ENCODE measurements around the gene UBE2E3. TPM values are rescaled to one million over a fixed set of nuclear protein-coding genes. Genes with fewer than 3 reads are reported as not detected.
A peak's percentile ranks its signal among the peaks of the same experiment; 100 is the strongest.
"Not testable (repeated sequence)": the region's sequence is repeated elsewhere in the genome, so short reads cannot be mapped to it uniquely, and the experiment has no call there.

Gene UBE2E3
- total and polyA plus RNA-seq, 9 donors: 105 to 161 (median 134) TPM

DNA sequence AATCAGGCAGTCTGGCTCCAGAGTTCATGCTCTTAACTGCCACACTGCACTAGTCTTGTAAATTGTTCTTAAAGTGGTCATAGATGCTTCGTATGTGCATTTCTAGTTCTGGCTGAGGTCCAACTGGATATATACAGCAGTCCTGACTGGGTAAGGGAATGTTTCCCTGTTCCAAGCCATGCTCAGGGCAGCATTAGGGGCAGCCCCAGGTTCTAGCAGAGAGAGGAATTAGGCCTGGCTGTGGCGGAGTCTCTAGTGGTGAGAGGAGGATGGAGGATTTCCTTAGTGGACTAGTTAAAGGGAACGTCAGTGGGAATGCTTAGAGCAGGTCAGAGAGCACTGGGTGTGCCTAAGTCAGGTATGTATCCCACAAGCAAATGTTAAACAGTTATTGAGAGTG, 28.0 kb downstream of the UBE2E3 start:
- Histone ChIP-seq H3K36me3 (ENCODE audit: control insufficient read depth, insufficient read depth, low read length) (no peaks in the 10 kb centered on the region), H3K27me3 (ENCODE audit: control insufficient read depth, insufficient read depth, low read length) (no peaks in the 10 kb centered on the region), H3K4me3 (ENCODE audit: low read length) (no peak overlapping the region), H3K4me1 (ENCODE audit: control insufficient read depth, insufficient read depth, low read length) (no peaks in the 10 kb centered on the region), H3K27ac (ENCODE audit: low read length) (no peak overlapping the region), H3K9me3 (replicated peaks; ENCODE audit: control insufficient read depth, low read depth, low read length) (no peaks in the 10 kb centered on the region)
- 57% methylated on average over 3 of the region's 3 CpGs for WGBS (ENCODE audit: insufficient coverage)
- peak; percentile 5 for DNase-seq

DNA sequence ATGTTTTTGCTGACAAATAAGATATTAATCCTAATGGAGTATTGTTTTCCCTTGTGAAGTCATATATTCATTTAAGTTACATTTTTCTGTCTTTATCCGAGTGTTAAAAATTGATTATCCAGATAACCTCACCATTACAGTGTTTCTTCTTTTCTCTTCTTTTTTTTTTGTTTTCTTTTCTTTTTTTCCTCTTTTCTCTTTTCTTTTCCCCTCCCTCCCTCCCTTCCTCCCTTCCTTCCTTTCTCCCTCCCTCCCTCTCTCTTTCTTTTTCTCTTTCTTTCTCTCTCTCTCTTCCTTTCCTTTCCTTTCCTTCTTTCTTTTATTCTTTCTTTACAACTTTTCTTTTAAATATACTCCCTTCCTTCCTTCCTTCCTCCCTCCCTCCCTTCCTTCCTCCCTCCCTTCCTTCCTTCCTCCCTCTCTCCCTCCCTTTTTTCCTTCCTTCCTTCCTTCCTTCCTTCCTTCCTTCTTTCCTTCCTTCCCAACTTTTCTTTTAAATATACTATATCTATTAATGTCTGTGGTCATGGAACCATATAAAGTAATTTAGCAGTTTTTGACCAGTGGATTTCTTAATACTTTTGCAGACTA, 40.9 kb downstream of the UBE2E3 start:
- H3K36me3 ChIP-seq (ENCODE audit: control insufficient read depth, insufficient read depth, low read length): no peaks in the 10 kb centered on the region
- no CpG with 5 or more reads among the region's 1 CpG for WGBS (ENCODE audit: insufficient coverage)

DNA sequence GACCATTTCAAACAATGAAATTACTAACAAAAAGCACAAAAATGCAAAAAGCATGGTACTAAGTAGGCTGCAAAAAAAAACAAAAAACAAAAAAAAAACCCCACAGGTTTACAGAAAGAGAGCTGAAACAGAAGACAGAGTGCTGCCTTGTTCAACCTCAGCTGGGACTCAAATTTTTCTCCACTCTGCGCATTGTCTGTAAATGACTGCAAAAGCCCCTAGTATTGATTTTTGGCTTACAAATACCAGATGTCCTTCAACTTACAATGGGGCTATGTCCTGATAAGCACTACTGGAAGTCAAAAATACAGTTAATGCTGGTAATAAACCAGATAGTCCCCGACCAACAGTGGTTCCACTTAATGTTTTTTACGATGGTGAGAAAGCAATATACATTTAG, 42.2 kb downstream of the UBE2E3 start:
- H3K4me1 ChIP-seq (ENCODE audit: control insufficient read depth, insufficient read depth, low read length): no peaks in the 10 kb centered on the region
- DNase-seq: no peak
- no peaks in the 10 kb centered on the region for H3K9me3 ChIP-seq (replicated peaks; ENCODE audit: control insufficient read depth, low read depth, low read length)
- H3K36me3 ChIP-seq (ENCODE audit: control insufficient read depth, insufficient read depth, low read length): no peaks in the 10 kb centered on the region
- 86% methylated on average over 1 of the region's 3 CpGs for WGBS (ENCODE audit: insufficient coverage)
- H3K27ac ChIP-seq (ENCODE audit: low read length): no peak overlapping the region
- H3K27me3 ChIP-seq (ENCODE audit: control insufficient read depth, insufficient read depth, low read length): no peaks in the 10 kb centered on the region
- H3K4me3 ChIP-seq (ENCODE audit: low read length): no peak overlapping the region

More for the DNA sequence above, 40.9 kb downstream of the UBE2E3 start:
- no peak for DNase-seq
- Histone ChIP-seq H3K4me1 (ENCODE audit: control insufficient read depth, insufficient read depth, low read length) (no peaks in the 10 kb centered on the region), H3K4me3 (ENCODE audit: low read length) (no peak overlapping the region), H3K27ac (ENCODE audit: low read length) (no peak overlapping the region), H3K9me3 (replicated peaks; ENCODE audit: control insufficient read depth, low read depth, low read length) (no peaks in the 10 kb centered on the region), H3K27me3 (ENCODE audit: control insufficient read depth, insufficient read depth, low read length) (no peaks in the 10 kb centered on the region)

DNA sequence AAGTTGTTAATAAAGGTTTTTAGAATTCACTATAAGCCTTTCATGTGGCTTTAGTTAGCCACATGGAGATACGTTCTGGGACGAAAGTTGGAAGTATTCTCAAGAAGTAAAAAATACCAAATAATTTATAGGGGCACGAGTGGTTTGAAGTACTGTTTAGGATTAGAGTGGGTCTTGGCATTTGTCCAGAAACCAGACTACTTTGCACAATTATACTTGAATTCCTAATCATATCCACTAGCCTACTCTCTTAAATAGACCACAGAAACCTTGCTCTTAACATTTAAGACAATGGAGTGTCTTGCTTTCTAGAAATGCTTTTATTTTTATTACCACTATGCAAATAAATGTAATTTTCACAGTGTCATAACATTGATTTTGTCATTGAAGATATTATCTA, 44.6 kb downstream of the UBE2E3 start:
- H3K9me3 ChIP-seq (replicated peaks; ENCODE audit: control insufficient read depth, low read depth, low read length): no peaks in the 10 kb centered on the region
- peak; percentile 9 for DNase-seq
- no peaks in the 10 kb centered on the region for H3K27me3 ChIP-seq (ENCODE audit: control insufficient read depth, insufficient read depth, low read length)
- no peaks in the 10 kb centered on the region for H3K36me3 ChIP-seq (ENCODE audit: control insufficient read depth, insufficient read depth, low read length)
- H3K4me3 ChIP-seq (ENCODE audit: low read length): no peak overlapping the region
- H3K4me1 ChIP-seq (ENCODE audit: control insufficient read depth, insufficient read depth, low read length): no peaks in the 10 kb centered on the region
- H3K27ac ChIP-seq (ENCODE audit: low read length): no peak overlapping the region
- WGBS (ENCODE audit: insufficient coverage): no CpG with 5 or more reads among the region's 3 CpGs

DNA sequence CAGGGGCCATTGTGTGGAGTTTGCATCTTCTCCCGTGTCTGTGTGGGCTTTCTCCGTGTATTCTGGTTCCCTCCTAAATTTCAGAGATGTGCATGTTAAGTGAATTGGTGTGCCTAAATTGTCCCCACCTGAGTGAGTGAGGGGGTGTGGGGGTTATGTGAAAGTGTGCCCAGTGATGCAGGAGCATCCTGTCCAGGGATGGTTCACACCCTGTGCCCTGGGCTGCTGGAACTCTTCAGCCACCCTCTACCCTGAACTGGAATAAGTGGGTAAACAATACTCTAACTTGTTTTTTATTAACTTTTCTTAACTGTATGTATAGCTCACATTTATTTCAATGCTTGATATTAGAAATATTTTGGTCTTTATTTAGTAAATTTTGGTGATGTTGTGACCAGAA, 56.0 kb downstream of the UBE2E3 start:
- no peaks in the 10 kb centered on the region for H3K27me3 ChIP-seq (ENCODE audit: control insufficient read depth, insufficient read depth, low read length)
- no peaks in the 10 kb centered on the region for H3K4me1 ChIP-seq (ENCODE audit: control insufficient read depth, insufficient read depth, low read length)
- no peak for DNase-seq
- 80% methylated on average over 2 of the region's 2 CpGs for WGBS (ENCODE audit: insufficient coverage)
- no peaks in the 10 kb centered on the region for H3K36me3 ChIP-seq (ENCODE audit: control insufficient read depth, insufficient read depth, low read length)
- no peaks in the 10 kb centered on the region for H3K9me3 ChIP-seq (replicated peaks; ENCODE audit: control insufficient read depth, low read depth, low read length)
- H3K27ac ChIP-seq (ENCODE audit: low read length): no peak overlapping the region
- H3K4me3 ChIP-seq (ENCODE audit: low read length): no peak overlapping the region

DNA sequence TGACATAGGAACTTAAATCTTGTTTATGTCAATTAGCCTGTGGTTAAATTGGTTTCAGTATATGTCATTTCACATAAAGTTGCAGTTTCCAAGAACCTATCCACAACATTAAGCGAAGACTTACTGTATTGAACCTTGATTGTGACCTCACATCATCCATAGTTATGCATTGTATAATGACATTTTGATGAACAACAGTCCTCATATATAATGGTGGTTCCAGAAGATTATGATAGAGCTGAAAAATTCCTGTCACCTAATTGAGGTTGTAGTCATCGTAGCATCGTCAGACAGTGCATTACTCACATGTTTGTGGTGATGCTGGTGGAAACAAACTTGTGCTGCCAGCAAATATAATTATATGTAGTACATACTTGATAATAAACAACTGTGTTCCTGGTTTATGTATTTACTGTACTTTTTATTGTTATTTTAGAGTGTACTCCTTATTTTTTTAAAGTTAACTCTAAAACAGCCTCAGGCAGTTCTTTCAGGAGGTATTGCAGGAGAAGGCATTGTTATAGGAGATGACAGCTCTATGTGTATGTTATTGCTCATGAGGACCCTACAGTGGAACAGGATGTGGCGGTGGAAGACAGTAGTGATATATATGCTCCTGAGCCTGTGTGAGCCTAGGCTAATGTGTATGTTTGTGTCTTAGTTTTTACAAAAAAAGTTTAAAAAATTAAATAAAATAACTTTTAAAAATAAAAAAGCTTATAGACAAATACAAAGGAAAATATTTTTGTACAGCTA, 56.6 kb downstream of the UBE2E3 start:
- Histone ChIP-seq H3K27ac (ENCODE audit: low read length) (no peak overlapping the region), H3K4me3 (ENCODE audit: low read length) (no peak overlapping the region), H3K27me3 (ENCODE audit: control insufficient read depth, insufficient read depth, low read length) (no peaks in the 10 kb centered on the region), H3K9me3 (replicated peaks; ENCODE audit: control insufficient read depth, low read depth, low read length) (no peaks in the 10 kb centered on the region), H3K4me1 (ENCODE audit: control insufficient read depth, insufficient read depth, low read length) (no peaks in the 10 kb centered on the region), H3K36me3 (ENCODE audit: control insufficient read depth, insufficient read depth, low read length) (no peaks in the 10 kb centered on the region)
- peak; percentile 9 for DNase-seq
- no CpG with 5 or more reads among the region's 4 CpGs for WGBS (ENCODE audit: insufficient coverage)

DNA sequence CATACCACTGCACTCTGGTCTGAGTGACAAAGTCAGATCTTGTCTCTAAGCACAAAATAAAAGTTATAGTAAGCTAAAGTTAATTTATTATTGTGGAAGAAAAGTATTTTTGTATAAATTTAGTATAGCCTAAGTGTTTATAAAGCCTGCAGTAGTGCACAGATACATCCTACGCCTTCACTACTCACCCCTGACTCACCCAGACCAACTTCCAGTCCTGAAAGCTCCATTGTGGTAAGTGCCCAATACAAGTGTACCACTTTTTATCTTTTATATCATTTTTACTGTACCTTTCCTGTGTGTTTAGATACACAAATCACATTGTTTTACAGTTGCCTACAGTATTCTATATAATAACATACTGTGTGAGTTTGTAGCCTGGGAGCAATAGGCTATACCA, 57.5 kb downstream of the UBE2E3 start:
- Histone ChIP-seq H3K27me3 (ENCODE audit: control insufficient read depth, insufficient read depth, low read length) (no peaks in the 10 kb centered on the region), H3K4me1 (ENCODE audit: control insufficient read depth, insufficient read depth, low read length) (no peaks in the 10 kb centered on the region), H3K27ac (ENCODE audit: low read length) (no peak overlapping the region), H3K9me3 (replicated peaks; ENCODE audit: control insufficient read depth, low read depth, low read length) (no peaks in the 10 kb centered on the region), H3K36me3 (ENCODE audit: control insufficient read depth, insufficient read depth, low read length) (no peaks in the 10 kb centered on the region), H3K4me3 (ENCODE audit: low read length) (no peak overlapping the region)
- WGBS (ENCODE audit: insufficient coverage): no CpG with 5 or more reads among the region's 1 CpG
- no peak for DNase-seq

DNA sequence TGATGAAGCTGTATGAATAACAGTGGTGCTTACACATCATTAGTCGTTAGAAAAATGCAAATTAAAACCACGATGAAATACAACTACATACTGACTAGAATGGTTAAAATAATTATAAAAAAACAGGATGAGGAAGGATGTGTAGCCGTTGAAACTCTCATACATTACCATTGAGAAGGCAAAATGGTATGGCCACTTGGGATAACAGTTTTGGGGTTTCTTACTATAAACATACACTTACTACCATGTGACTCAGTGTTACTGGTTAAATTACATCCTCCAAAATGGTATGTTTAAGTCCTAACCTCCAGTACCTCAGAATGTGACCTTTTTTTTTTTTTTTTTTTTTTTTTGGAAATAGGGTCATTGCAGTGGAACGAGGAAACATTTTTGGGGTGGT, 58.4 kb downstream of the UBE2E3 start:
- Histone ChIP-seq H3K9me3 (replicated peaks; ENCODE audit: control insufficient read depth, low read depth, low read length) (no peaks in the 10 kb centered on the region), H3K4me3 (ENCODE audit: low read length) (no peak overlapping the region), H3K27ac (ENCODE audit: low read length) (no peak overlapping the region), H3K4me1 (ENCODE audit: control insufficient read depth, insufficient read depth, low read length) (no peaks in the 10 kb centered on the region), H3K27me3 (ENCODE audit: control insufficient read depth, insufficient read depth, low read length) (no peaks in the 10 kb centered on the region), H3K36me3 (ENCODE audit: control insufficient read depth, insufficient read depth, low read length) (no peaks in the 10 kb centered on the region)
- no peak for DNase-seq
- no CpG with 5 or more reads among the region's 4 CpGs for WGBS (ENCODE audit: insufficient coverage)

DNA sequence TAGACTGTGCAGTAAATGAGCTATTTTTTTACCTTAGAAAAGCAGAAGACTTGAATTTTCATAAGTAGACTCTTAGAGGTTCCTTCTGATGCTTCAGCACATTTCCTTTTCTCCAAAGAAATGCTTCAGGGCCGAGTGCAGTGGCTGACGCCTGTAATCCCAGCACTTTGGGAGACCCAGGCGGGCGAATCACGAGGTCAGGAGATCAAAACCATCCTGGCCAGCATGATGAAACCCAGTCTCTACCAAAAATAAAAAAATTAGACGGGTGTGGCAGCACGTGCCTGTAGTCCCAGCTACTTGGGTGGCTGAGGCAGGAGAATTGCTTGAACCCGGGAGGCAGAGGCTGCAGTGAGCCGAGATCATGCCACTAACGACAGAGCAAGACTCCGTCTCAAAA, 60.4 kb downstream of the UBE2E3 start:
- 79% methylated on average over 4 of the region's 11 CpGs for WGBS (ENCODE audit: insufficient coverage)
- not testable (repeated sequence) for H3K4me3 ChIP-seq (ENCODE audit: low read length); H3K27me3 ChIP-seq (ENCODE audit: control insufficient read depth, insufficient read depth, low read length)

DNA sequence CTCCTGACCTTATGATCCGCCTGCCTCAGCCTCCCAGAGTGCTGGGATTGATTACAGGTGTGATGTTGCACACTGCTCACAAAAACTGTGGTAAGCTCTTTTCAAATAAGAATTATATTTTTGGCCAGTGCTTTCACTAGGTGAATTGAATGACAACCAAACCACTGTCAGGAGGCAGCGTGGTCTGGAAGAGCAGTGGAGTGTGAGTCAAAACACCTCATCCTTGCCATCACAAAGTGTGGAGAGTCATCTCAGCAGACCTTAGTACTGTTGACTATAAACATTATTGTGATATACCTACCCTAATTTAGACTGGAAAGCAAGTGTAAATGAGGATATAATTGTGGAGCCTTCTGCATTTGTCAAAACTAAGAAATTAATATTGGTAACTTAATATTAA, 61.3 kb downstream of the UBE2E3 start:
- Histone ChIP-seq H3K36me3 (ENCODE audit: control insufficient read depth, insufficient read depth, low read length) (no peaks in the 10 kb centered on the region), H3K9me3 (replicated peaks; ENCODE audit: control insufficient read depth, low read depth, low read length) (no peaks in the 10 kb centered on the region), H3K4me1 (ENCODE audit: control insufficient read depth, insufficient read depth, low read length) (no peaks in the 10 kb centered on the region), H3K27me3 (ENCODE audit: control insufficient read depth, insufficient read depth, low read length) (no peaks in the 10 kb centered on the region), H3K27ac (ENCODE audit: low read length) (no peak overlapping the region), H3K4me3 (ENCODE audit: low read length) (no peak overlapping the region)
- WGBS (ENCODE audit: insufficient coverage): no CpG with 5 or more reads among the region's 2 CpGs
- DNase-seq: no peak

More for the DNA sequence above, 60.4 kb downstream of the UBE2E3 start:
- H3K4me1 ChIP-seq (ENCODE audit: control insufficient read depth, insufficient read depth, low read length); H3K27ac ChIP-seq (ENCODE audit: low read length); H3K9me3 ChIP-seq (replicated peaks; ENCODE audit: control insufficient read depth, low read depth, low read length); DNase-seq; H3K36me3 ChIP-seq (ENCODE audit: control insufficient read depth, insufficient read depth, low read length): not testable (repeated sequence)
